Endothelial cell of umbilical vein (primary cell): Measurements from ENCODE around the gene SCRN1. TPM values are rescaled to one million over a fixed set of nuclear protein-coding genes. Genes with fewer than 3 reads are reported as not detected.

Experiments
- BruUV-seq: library from RNA; stranded (reverse); fragments of 400-500 nt; replicated peaks from 2 replicates; lab custom pipeline; 2021; lab: Mats Ljungman, UMichigan
- CTCF ChIA-PET: fragments of 300-600, 350-600 bp; sonication (Branson Sonifier 250); formaldehyde crosslinking; loops from one replicate; lab custom pipeline; 2021; ENCODE audit warnings: antibody characterized with exemption, inconsistent platforms; lab: Charles Lee
- POLR2A ChIA-PET: fragments of 300-600, 350-600 bp; sonication (Branson Sonifier 250); formaldehyde crosslinking; loops from one replicate; lab custom pipeline; 2021; ENCODE audit warnings: antibody characterized with exemption, inconsistent platforms; lab: Charles Lee
- DNase-seq: peaks from one replicate; pipeline ENCODE4 v3.0.0-alpha.2; 2011; ENCODE audit warnings: low read depth, low spot score
- FAIRE-seq: peaks from 2 replicates; lab custom pipeline; 2011; peaks lifted over from hg19 to GRCh38; lab: Jason Lieb, UNC
- H2AFZ ChIP-seq: 2 replicates; pipeline ENCODE4 v1.6.0; 2012; ENCODE audit warnings: low read depth, low read length, control low read depth, inconsistent platforms
- H3K27ac ChIP-seq: 2 replicates; pipeline ENCODE4 v1.5.1; 2011; ENCODE audit warnings: low read depth, mild to moderate bottlenecking, control low read depth, low read length, moderate library complexity; ENCODE audit not compliant: insufficient read depth
- H3K27me3 ChIP-seq, 2 experiments: 2 replicates each; pipeline versions ENCODE4 v1.6.0 to v1.6.1; 2011; ENCODE audit warnings: low read length in 2 of 2, mixed read lengths in 1 of 2; ENCODE audit not compliant: control insufficient read depth in 2 of 2, insufficient read depth in 2 of 2
- H3K36me3 ChIP-seq, 2 experiments: 2 replicates in 1 of 2; 3 replicates in 1 of 2; pipeline ENCODE4 v1.5.1; 2011; ENCODE audit warnings: low read length in 2 of 2, mild to moderate bottlenecking in 1 of 2, moderate library complexity in 1 of 2; ENCODE audit not compliant: control insufficient read depth in 2 of 2, insufficient read depth in 2 of 2; ENCODE audit errors: extremely low read depth in 1 of 2
- H3K4me1 ChIP-seq: 3 replicates; pipeline ENCODE4 v1.5.1; 2011; ENCODE audit warnings: mild to moderate bottlenecking, low read length; ENCODE audit not compliant: control insufficient read depth, insufficient read depth; ENCODE audit errors: extremely low read depth
- H3K4me2 ChIP-seq: 2 replicates; pipeline ENCODE4 v1.6.1; 2011; ENCODE audit warnings: low read length, control low read depth, mixed read lengths; ENCODE audit not compliant: insufficient read depth
- H3K4me3 ChIP-seq, 3 experiments: fragments of 200-600 bp in 1 of 3; sonication (generic), shearing (Covaris generic) in 1 of 3; replicated peaks in 1 of 3; 2 replicates each; pipeline ENCODE4 v1.5.1; 2011 to 2016; ENCODE audit warnings: control low read depth in 3 of 3, low read length in 3 of 3, mild to moderate bottlenecking in 2 of 3, inconsistent platforms in 1 of 3, low read depth in 1 of 3, moderate library complexity in 1 of 3; ENCODE audit not compliant: insufficient read depth in 1 of 3
- H3K79me2 ChIP-seq: 2 replicates; pipeline ENCODE4 v1.6.0; 2012; ENCODE audit warnings: low read length, inconsistent platforms; ENCODE audit not compliant: control insufficient read depth, insufficient read depth
- H3K9ac ChIP-seq: replicated peaks from 2 replicates; pipeline ENCODE3; 2011; ENCODE audit warnings: low read length, control low read depth; ENCODE audit not compliant: insufficient read depth; ENCODE audit errors: extremely low read depth
- H3K9me1 ChIP-seq: replicated peaks from 3 replicates; pipeline ENCODE4 v1.6.0; 2011; ENCODE audit warnings: mild to moderate bottlenecking, low read length; ENCODE audit not compliant: control insufficient read depth, insufficient read depth; ENCODE audit errors: extremely low read depth
- H3K9me3 ChIP-seq: replicated peaks from 2 replicates; pipeline ENCODE4 v1.5.1; 2012; ENCODE audit warnings: low read length, inconsistent platforms; ENCODE audit not compliant: control insufficient read depth, insufficient read depth
- H4K20me1 ChIP-seq: replicated peaks from 2 replicates; pipeline ENCODE3; 2011; ENCODE audit warnings: mild to moderate bottlenecking, low read length; ENCODE audit not compliant: control insufficient read depth, insufficient read depth; ENCODE audit errors: extremely low read depth
- CTCF ChIP-seq, 2 donors: IDR thresholded peaks; 1 replicate in 1 of 2; 2 replicates in 1 of 2; pipeline ENCODE4 v1.5.1; 2011; ENCODE audit warnings: low read length in 2 of 2, mild to moderate bottlenecking in 2 of 2, moderate library complexity in 2 of 2, control low read depth in 1 of 2, inconsistent platforms in 1 of 2, low read depth in 1 of 2; ENCODE audit not compliant: insufficient read depth in 1 of 2; ENCODE audit errors: extremely low read depth in 1 of 2
- EZH2 ChIP-seq: IDR thresholded peaks from 2 replicates; pipeline ENCODE4 v1.6.1; 2012; ENCODE audit warnings: borderline replicate concordance, low read depth, mild to moderate bottlenecking, moderate library complexity, low read length, inconsistent platforms; ENCODE audit not compliant: severe bottlenecking
- FOS ChIP-seq: IDR thresholded peaks from 2 replicates; pipeline ENCODE4 v1.6.1; 2011; ENCODE audit warnings: mild to moderate bottlenecking, low read length, moderate library complexity, borderline replicate concordance; ENCODE audit not compliant: insufficient read depth
- JUN ChIP-seq: IDR thresholded peaks from 2 replicates; pipeline ENCODE4 v1.6.1; 2011; ENCODE audit warnings: borderline replicate concordance, low read depth; ENCODE audit not compliant: insufficient read length, insufficient read depth
- MAX ChIP-seq: IDR thresholded peaks from 2 replicates; pipeline ENCODE4 v1.6.1; 2011; ENCODE audit not compliant: insufficient read depth, insufficient read length
- MYC ChIP-seq: IDR thresholded peaks from one replicate; pipeline ENCODE4 v1.6.1; 2011; ENCODE audit warnings: mild to moderate bottlenecking, low read depth, low read length
- POLR2A ChIP-seq: IDR thresholded peaks from 2 replicates; pipeline ENCODE4 v1.6.1; 2012; ENCODE audit warnings: low read depth, mild to moderate bottlenecking, control low read depth, low read length
- POLR2AphosphoS5 ChIP-seq: IDR thresholded peaks from 2 replicates; pipeline ENCODE4 v1.6.1; 2012; ENCODE audit warnings: low read depth, mild to moderate bottlenecking, control low read depth, low read length, moderate library complexity; ENCODE audit not compliant: insufficient read depth
- dilution Hi-C: fragments of 300-500 bp; cut with MboI; formaldehyde crosslinking; loops from one replicate; pipeline ENCODE4 v1.15.0; 2019; ENCODE audit warnings: low sequenced_read_pairs; ENCODE audit not compliant: extremely low pct_ligation_motif_present
- intact Hi-C: fragments of 100-400 bp; cut with micrococcal nuclease; formaldehyde crosslinking; loops from one replicate; pipeline ENCODE4 v1.10.0; 2022
- polyA plus RNA-seq, 4 experiments: library from polyadenylated mRNA; depleted of rRNA in 3 of 4; stranded (reverse) in 3 of 4; unstranded in 1 of 4; fragments of >200 nt; gene quantifications; 2 replicates each; pipeline versions ENCODE4 v1.2.1 to v1.2.3, GENCODE V29; 2011 to 2012; ENCODE audit warnings: missing spikeins in 1 of 4
- total RNA-seq: library from RNA; stranded (reverse); gene quantifications from 2 replicates; pipeline ENCODE4 v1.2.3, GENCODE V29; 2021

Gene SCRN1
- total and polyA plus RNA-seq, 2 donors (not counting 3 experiments of a cell fraction or from before 2014, with no cell fraction given): 57.0 to 127 TPM

- dilution Hi-C loops: no loop called here
- no TSS peak for BruUV-seq
- no peak for FAIRE-seq
Observed at GRCh38 chr7:29990931-29991330, 1.3 kb upstream of the SCRN1 start.

More at GRCh38 chr7:29990931-29991330, 1.3 kb upstream of the SCRN1 start:
- Histone ChIP-seq H3K9ac (no peak overlapping the region), H3K27ac (no peak overlapping the region), H3K9me3 (no peaks in the 10 kb centered on the region), H2AFZ (no peak overlapping the region), H3K4me3 (no peak overlapping the region), H4K20me1 (no peaks in the 10 kb centered on the region), H3K4me2 (no peak overlapping the region), H3K79me2 (peaks cover 31% of the 10 kb centered on the region), H3K9me1 (no peaks in the 10 kb centered on the region), H3K36me3 (no peaks in the 10 kb centered on the region), H3K27me3 (no peaks in the 10 kb centered on the region), H3K4me1 (peaks cover 25% of the 10 kb centered on the region)
- ChIA-PET POLR2A (interaction anchor here (1.4 kb wide), 1 partner anchor 36 kb away, joined by 5 read pairs; the partner anchor contains the start of gene FKBP14), CTCF (no interaction called here)
- DNase-seq: no peak
- intact Hi-C loops: no loop called here
- TF ChIP-seq EZH2 (no peak), POLR2A (no peak), POLR2AphosphoS5 (no peak), CTCF (IDR thresholded peaks at IDR 0.05; ENCODE audit: extremely low read depth in 1 of 2, insufficient read depth in 1 of 2, low read depth in 1 of 2, low read length in 2 of 2) (no peak), MYC (no peak), FOS (no peak), JUN (no peak), MAX (no peak)
